ENCODE data around the gene RHOB. TPM values are rescaled to one million over a fixed set of nuclear protein-coding genes. Genes with fewer than 3 reads are reported as not detected.
A peak's percentile ranks its signal among the peaks of the same experiment; 100 is the strongest.

Gene RHOB
- total and polyA plus RNA-seq, 2 of the 13 experiments (the other 11 are each of a cell fraction or from before 2014, with no cell fraction given): 192 to 268 TPM

DNA sequence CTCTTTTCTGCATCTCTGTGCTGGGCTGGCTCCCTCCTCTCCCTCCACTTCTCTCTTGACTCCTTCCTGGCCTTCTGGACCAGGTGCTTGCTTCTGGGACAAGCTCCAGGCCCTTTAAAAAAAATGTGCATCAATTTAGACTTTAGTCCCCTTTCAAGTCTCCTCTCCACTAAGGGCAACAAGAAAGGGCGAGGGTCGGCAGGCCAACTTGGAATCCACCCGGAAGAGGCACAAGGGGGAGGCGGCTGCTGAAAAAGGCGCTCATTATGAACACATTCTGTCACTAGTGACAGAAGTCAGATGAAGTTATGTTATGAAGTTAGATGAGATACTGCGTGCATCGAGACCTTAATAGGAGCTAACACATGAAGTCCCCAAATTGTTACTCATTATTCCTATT, 13.6 kb upstream of the RHOB start:
- no peak overlapping the region for H3K9ac ChIP-seq (ENCODE audit: insufficient read depth, low read depth, low read length)
- ATAC-seq (no peak), FAIRE-seq (no peak), DNase-seq (ENCODE audit: low spot score) (no peak)
- no peak overlapping the region for H3K4me3 ChIP-seq (replicated peaks in 1 of 3; ENCODE audit: insufficient read depth in 1 of 3, low read depth in 2 of 3, low read length in 3 of 3)
- peaks cover 79% of the 10 kb centered on the region for H3K4me1 ChIP-seq (ENCODE audit: insufficient read depth, low read length)
- H3K27me3 ChIP-seq (ENCODE audit: control insufficient read depth in 1 of 2, insufficient read depth in 2 of 2, low read length in 2 of 2): peaks cover 0 to 18% of the 10 kb centered on the region in 2 experiments; a peak in 1 of 5 replicates
- intact Hi-C loops (cut with micrococcal nuclease; ENCODE audit: unreplicated experiment): no loop called here
- POLR2A ChIA-PET: interaction anchor here (0.7 to 4.7 kb wide), 7 partner anchors 11 to 164 kb away, joined by 3 to 43 read pairs (median 3); partner anchors contain the start of gene RHOB
- 45% methylated on average over 7 of the region's 7 CpGs for WGBS (ENCODE audit: low lambda C conversion rate)
- TF ChIP-seq HOXA3 (CRISPR knock-in tag; IDR thresholded peaks at IDR 0.05): no peak
- TF ChIP-seq, protein P1, sequence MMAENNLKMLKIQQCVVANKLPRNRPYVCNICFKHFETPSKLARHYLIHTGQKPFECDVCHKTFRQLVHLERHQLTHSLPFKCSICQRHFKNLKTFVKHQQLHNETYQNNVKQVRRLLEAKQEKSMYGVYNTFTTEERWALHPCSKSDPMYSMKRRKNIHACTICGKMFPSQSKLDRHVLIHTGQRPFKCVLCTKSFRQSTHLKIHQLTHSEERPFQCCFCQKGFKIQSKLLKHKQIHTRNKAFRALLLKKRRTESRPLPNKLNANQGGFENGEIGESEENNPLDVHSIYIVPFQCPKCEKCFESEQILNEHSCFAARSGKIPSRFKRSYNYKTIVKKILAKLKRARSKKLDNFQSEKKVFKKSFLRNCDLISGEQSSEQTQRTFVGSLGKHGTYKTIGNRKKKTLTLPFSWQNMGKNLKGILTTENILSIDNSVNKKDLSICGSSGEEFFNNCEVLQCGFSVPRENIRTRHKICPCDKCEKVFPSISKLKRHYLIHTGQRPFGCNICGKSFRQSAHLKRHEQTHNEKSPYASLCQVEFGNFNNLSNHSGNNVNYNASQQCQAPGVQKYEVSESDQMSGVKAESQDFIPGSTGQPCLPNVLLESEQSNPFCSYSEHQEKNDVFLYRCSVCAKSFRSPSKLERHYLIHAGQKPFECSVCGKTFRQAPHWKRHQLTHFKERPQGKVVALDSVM (CRISPR knock-in tag; IDR thresholded peaks at IDR 0.05): no peak
- TF ChIP-seq U2AF2 (IDR thresholded peaks at IDR 0.05; ENCODE audit: low read depth, low read length): no peak
- no peak for TF ChIP-seq SNAI1 (CRISPR knock-in tag; IDR thresholded peaks at IDR 0.05; ENCODE audit: borderline replicate concordance)
- no peak for TF ChIP-seq PAWR (CRISPR knock-in tag; IDR thresholded peaks at IDR 0.05; ENCODE audit: borderline replicate concordance)
- TF ChIP-seq, protein P2, sequence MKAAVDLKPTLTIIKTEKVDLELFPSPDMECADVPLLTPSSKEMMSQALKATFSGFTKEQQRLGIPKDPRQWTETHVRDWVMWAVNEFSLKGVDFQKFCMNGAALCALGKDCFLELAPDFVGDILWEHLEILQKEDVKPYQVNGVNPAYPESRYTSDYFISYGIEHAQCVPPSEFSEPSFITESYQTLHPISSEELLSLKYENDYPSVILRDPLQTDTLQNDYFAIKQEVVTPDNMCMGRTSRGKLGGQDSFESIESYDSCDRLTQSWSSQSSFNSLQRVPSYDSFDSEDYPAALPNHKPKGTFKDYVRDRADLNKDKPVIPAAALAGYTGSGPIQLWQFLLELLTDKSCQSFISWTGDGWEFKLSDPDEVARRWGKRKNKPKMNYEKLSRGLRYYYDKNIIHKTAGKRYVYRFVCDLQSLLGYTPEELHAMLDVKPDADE (CRISPR knock-in tag; IDR thresholded peaks at IDR 0.05): no peak
- no peak for TF ChIP-seq KDM6A (CRISPR knock-in tag; IDR thresholded peaks at IDR 0.05; ENCODE audit: low read depth)
- TF ChIP-seq, protein P3, sequence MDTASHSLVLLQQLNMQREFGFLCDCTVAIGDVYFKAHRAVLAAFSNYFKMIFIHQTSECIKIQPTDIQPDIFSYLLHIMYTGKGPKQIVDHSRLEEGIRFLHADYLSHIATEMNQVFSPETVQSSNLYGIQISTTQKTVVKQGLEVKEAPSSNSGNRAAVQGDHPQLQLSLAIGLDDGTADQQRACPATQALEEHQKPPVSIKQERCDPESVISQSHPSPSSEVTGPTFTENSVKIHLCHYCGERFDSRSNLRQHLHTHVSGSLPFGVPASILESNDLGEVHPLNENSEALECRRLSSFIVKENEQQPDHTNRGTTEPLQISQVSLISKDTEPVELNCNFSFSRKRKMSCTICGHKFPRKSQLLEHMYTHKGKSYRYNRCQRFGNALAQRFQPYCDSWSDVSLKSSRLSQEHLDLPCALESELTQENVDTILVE (CRISPR knock-in tag; IDR thresholded peaks at IDR 0.05): no peak
- no peak for TF ChIP-seq FOXP1 (IDR thresholded peaks at IDR 0.05)
- TF ChIP-seq FOXP1 (CRISPR knock-in tag; IDR thresholded peaks at IDR 0.05): no peak
- H3K27ac ChIP-seq (ENCODE audit: extremely low read length, insufficient read depth, low read length): no peak overlapping the region
- H2AFZ ChIP-seq (ENCODE audit: low read length): no peak overlapping the region
- CTCF ChIA-PET (ENCODE audit: low intra/inter-chr PET ratio, low total read pairs): no interaction called here
- BruUV-seq (replicated peaks): no TSS peak
- H3K79me2 ChIP-seq (ENCODE audit: insufficient read depth, low read length): no peaks in the 10 kb centered on the region
- H3K9me3 ChIP-seq (ENCODE audit: low read length): no peaks in the 10 kb centered on the region
- in situ Hi-C loops (cut with HindIII; ENCODE audit: extremely low pct_ligation_motif_present, low pct_unique_long_range_greater_than_20kb): no loop called here
- no peaks in the 10 kb centered on the region for H4K20me1 ChIP-seq (ENCODE audit: insufficient read depth, low read length)
- H3K36me3 ChIP-seq (replicated peaks in 1 of 2; ENCODE audit: control insufficient read depth in 1 of 2, insufficient read depth in 2 of 2, low read length in 2 of 2): no peaks in the 10 kb centered on the region
- peak overlapping the region; percentile 8; the same call in 1 of the 2 replicates for H3K4me2 ChIP-seq (ENCODE audit: low read depth, low read length)
